AG10803 (cell line): ENCODE measurements around the gene PPFIBP1.
A peak's percentile ranks its signal among the peaks of the same experiment; 100 is the strongest.
"Not testable (repeated sequence)": the region's sequence is repeated elsewhere in the genome, so short reads cannot be mapped to it uniquely, and the experiment has no call there.

Source experiments
- DNase-seq: peaks from one replicate; pipeline ENCODE4 v3.0.0; 2010; ENCODE audit warnings: low read depth
- H3K4me3 ChIP-seq: 2 replicates; pipeline ENCODE4 v1.5.1; 2011; ENCODE audit warnings: mild to moderate bottlenecking, low read length, control low read depth
- TF ChIP-seq, protein P1 (sequence below): conservative IDR thresholded peaks from 2 replicates; pipeline ENCODE4 v1.5.1; 2011; ENCODE audit warnings: mild to moderate bottlenecking, low read length, control low read depth, inconsistent platforms

Gene PPFIBP1

DNA sequence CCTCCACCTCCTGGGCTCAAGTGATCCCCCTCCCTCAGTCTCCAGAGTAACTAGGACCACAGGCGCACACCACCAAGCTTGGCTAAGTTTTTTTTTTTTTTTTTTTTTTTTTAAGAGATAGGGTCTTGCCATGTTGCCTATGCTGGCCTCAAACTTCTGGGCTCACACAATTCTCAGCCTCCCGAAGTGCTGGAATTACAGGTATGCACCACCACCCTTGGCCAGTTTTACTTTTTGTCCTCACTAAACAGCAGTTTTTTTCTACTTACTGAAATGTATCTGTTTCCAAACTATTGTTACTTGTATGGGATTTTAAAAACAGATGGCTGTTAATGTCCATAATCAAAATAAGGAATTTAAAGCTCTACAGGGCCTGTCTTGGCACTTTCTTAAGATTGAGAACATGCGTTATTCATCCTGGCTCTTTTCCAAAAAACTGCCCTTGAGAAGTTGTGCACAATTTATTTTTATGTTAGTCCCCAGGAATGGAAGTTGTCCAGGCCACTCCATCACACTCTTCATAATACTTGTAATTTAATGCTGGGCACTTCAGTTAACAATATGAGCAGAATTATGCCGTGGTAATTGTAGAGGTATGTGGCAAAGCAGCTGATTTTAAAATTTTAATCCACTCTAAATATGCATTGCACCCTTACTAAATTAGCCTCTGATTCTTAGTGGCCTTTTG is 120.3 kb downstream of the PPFIBP1 start:
- peak; percentile 63 for DNase-seq
- TF ChIP-seq, protein P1, sequence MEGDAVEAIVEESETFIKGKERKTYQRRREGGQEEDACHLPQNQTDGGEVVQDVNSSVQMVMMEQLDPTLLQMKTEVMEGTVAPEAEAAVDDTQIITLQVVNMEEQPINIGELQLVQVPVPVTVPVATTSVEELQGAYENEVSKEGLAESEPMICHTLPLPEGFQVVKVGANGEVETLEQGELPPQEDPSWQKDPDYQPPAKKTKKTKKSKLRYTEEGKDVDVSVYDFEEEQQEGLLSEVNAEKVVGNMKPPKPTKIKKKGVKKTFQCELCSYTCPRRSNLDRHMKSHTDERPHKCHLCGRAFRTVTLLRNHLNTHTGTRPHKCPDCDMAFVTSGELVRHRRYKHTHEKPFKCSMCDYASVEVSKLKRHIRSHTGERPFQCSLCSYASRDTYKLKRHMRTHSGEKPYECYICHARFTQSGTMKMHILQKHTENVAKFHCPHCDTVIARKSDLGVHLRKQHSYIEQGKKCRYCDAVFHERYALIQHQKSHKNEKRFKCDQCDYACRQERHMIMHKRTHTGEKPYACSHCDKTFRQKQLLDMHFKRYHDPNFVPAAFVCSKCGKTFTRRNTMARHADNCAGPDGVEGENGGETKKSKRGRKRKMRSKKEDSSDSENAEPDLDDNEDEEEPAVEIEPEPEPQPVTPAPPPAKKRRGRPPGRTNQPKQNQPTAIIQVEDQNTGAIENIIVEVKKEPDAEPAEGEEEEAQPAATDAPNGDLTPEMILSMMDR = no peak
- H3K4me3 ChIP-seq = no peak overlapping the region

DNA sequence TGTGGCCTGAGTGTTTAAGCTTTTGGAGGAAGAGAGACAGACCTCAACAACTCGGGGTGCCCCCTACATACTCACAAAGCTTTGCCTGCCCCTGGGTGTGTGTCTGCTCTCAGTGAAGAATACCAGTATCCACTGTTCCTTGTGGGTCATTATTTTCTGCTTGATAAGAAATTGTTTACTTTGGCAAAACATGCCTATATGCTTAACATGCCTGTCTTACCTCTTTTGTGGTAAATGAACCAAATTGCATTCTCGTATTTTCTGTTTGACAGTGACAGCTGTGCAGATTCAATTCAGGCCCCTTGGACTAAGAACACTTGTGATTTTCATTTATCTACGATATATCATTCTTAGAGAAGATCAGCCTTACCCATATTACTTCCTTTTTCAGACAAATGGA is 121.7 kb downstream of the PPFIBP1 start:
- TF ChIP-seq, protein P1 = no peak
- DNase-seq = no peak
- H3K4me3 ChIP-seq = no peak overlapping the region

DNA sequence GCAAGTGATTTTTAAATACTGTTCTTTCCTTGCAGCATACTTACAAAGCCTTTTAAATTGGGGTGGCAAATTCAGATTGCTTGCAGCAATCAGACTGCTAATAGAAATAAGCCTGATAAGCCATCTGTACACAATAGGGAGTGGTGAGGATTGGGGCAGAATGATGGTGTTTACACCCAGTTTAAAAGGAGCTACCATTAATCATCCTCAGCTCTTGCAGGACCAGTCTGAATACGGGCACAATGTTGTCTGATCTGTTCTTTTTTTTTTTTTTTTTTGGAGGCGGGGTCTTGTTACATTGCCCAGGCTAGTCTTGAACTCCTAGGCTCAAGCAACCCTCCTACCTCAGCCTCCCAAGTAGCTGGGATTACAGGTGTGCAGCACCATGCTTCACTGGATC is 122.1 kb downstream of the PPFIBP1 start:
- no peak overlapping the region for H3K4me3 ChIP-seq
- DNase-seq = no peak
- TF ChIP-seq, protein P1 = no peak

DNA sequence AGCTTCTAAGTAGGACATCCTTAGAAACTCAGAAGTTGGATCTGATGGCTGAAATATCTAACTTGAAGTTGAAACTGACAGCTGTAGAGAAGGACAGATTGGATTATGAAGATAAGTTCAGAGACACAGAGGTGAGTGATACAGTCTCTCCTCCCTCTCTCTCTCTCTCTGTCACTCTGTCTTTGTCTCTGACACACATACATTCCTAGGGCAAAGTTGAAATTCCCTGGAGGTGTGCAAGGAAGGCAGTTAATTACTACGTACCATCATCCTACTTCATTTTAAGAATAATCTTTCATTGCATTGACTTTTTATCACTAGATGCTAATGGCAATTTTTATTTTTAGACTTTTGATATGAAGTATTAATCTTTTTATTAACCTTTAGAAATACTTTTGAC is 126.0 kb downstream of the PPFIBP1 start:
- TF ChIP-seq, protein P1 = no peak
- H3K4me3 ChIP-seq = no peak overlapping the region
- no peak for DNase-seq

DNA sequence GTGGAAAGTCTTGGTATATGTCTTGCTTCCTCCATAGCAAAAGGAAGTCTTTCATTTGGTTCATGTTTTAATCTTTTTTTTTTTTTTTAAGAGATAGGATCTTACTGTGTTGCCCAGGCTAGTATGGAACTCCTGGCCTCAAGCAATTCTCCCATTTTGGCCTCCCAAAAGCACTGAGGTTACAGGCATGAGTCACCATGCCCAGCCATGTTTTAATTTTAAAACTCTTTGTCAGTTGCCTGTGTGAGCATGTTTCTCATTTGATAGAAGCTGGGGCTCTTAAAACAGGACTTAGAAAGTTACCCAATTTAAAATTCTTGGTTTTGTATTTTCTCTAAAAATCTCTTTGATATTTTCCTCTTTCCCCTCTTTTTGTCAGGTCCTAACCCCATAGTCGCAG is 127.2 kb downstream of the PPFIBP1 start:
- no peak overlapping the region for H3K4me3 ChIP-seq
- peak; percentile 18 for DNase-seq
- TF ChIP-seq, protein P1 = no peak

DNA sequence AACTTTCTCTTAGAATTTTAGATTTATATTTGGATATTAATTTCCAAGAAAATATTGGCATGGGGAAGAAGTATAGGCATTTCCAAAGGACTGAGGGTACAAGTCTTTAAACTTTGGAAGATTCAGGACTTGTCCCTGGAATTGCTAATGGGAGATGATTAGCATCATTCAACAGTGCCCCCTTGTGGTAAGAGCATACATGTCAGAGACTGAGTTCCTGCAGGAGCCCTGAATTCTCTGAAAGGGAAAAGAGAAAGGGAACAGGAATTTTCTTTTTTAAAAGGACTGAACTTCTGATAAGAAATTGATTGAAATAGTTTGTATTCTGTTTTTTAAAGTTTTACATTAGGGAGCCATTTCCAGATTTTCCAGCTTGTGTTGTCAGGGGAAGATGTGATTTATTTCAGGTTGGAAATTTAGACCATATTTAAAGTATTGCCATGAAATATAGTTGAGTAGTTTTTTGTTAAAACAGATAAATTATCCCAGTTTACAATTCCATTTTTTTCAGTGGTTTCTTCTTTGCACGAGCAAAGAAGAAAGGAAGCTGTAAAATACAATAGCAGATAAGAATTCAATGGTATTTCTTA is 128.3 kb downstream of the PPFIBP1 start:
- TF ChIP-seq, protein P1 = peak; percentile 96

DNA sequence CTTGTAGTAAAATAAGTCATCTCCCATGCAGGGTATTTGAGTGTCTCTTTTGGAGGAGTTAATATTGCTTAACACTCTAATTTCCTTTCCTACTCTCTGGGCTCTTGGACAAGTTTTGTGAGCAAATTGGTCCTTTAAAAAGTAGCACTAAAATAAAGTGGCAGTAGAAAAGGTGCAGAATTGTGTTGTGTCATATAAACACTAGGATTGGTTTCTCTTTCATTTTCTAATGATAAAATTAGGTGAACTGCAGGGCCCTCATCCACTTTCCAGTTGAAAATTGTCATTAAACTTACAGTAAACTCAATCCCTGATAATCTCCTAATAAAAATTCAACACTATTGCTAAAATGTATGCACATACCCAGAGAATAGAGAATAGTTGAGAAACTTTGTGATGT is 129.7 kb downstream of the PPFIBP1 start:
- no peak overlapping the region for H3K4me3 ChIP-seq
- TF ChIP-seq, protein P1 = no peak
- DNase-seq = no peak

More for the DNA sequence above, 128.3 kb downstream of the PPFIBP1 start:
- DNase-seq = peak; percentile 80
- H3K4me3 ChIP-seq = no peak overlapping the region

DNA sequence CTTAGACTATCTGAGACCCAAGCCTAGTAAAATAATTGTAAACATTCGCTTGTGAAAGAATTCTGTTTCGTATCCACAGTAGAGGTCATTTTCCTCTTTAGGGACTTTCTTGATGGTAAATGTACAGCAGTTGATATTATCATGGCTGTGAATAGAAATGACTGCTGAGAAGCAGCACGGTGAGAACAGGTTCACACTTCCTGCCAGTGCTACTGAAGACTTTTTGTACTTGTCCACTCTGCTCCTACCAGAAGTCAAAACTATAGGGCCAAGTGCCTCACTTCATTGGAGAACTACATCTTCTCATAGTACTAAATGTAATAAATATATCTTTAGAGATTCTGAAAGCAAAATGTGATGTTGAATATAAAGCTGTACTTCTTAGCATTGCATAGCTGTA is 131.5 kb downstream of the PPFIBP1 start:
- DNase-seq, H3K4me3 ChIP-seq: not testable (repeated sequence)
